ENCODE data around the gene USPL1. TPM values are rescaled to one million over a fixed set of nuclear protein-coding genes. Genes with fewer than 3 reads are reported as not detected.
"Not testable (repeated sequence)": the region's sequence is repeated elsewhere in the genome, so short reads cannot be mapped to it uniquely, and the experiment has no call there.

USPL1 gene
- polyA plus RNA-seq, 1 donor: 17.2 TPM

DNA sequence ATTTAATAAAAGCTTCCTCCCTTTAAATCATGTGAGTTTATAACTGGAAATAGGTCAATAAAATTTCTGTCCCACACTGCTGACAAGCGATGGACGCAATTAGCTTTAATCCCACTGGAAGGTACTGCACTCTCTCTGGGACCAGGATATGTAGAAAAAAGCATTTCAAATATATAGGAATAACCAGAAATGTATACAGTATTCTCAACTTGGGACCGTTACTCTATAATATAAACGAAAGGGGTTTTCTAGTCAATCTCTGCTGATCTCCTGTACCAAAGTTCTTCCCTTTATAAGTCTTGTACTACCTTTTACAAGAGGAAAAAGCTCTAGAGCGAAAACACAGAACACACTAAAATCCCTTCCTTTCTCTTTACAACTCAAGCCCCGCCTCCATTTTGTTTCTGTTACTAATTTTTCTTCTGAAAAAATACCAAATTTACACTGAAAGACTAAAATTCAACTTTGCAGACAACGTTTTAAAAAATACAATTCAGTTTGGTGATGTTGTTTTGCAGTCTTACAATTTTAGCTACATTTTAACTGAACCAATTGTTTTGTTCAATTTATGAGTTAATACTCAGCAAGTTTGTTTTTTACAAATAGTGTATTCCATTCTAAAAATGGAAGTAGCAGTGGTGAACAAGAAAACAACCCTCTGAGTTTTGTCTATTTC, 1.7 kb upstream of the USPL1 start:
- DNase-seq (ENCODE audit: low read depth): no peak

DNA sequence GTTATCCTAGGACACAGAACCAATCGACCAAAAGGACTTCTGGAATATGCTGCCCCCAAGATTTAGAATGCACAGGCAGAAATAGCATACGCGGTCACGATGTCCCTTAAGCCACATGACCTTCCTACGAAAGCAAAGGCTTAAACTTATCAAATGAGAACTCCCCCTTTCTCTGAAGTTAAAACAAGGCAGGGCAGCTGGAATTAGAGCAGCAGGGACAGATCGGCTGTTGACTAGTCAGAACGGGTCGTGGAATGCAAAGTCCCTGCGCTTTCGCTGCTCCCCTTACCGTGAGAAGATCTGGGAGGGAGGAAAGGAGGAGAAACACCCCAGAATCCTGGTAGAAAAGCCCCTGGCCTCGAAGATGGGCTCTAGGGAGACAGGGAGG, 799 bp upstream of the USPL1 start:
- DNase-seq (ENCODE audit: low read depth): peak; percentile 94

DNA sequence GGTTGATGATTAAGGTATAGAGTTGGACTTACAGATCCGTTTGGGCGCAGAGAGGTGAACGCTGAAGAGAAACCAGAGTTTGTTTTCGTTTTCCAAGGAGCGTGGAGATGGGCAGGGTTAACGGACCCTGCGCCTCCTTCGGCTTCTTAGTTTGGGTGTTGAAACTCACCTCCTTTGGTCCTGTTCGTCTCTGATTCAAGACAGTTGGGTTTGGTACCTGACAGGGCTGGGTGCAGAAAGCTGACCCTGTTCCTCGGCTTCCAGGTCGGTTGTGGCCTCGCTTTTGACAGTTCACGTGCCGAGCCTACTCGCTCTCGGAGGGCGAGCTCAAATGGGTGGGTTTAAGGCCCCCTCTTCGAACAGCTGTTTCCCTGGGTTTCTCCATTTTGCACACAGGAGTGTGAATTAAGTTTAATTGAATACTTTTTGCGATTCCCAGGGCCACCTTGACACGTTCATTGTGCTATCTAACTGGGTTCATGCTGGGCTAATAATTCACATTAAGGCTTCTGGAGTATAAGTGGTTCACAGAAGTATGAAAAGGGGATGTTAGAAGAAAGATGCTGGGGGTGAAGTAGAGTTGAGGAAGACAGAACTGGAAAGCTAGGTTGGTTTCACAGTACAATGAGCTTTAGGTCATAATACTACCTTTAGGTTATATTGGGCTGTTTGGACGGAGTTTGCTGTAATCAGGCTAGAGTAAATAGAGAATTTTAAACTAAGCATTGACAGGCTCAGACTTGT, 638 bp downstream of the USPL1 start:
- DNase-seq (ENCODE audit: low read depth): no peak

DNA sequence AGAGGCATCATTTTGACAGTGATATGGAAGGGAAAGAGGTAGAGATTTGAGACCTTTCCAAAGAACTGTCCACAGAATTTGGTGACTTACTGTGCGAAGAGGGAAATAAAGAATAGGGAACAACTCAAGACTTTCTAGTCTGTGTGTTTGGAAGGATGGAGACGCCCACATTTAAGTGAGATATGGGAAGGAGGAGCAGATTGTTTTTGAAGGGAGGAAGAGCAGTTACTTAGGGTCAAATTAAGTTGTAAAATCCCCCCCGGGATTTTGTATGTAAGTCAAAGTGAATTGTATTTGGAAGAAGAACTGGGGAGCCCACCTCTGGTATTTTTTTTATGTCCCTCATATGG, 1.2 kb downstream of the USPL1 start:
- DNase-seq (ENCODE audit: low read depth): no peak

DNA sequence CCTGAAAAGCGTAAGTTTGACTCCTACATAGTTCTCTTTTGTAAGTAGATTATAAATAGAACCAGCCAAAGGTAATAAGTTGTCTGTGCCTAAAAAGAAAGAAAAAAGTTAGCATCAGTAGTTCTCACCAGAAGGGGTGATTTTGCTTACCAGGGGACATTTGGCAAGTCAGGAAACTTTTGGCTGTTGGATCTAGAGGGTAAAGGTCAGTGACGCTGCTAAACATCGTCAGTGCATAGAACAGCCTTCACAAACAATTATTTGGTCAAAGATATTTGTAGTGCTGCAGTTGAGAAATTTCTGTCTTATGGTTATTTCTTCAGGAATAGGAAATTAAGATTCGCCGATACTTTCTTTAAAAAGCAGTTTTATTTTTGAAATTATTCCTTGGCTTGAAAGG, 2.0 kb downstream of the USPL1 start:
- no peak for DNase-seq (ENCODE audit: low read depth)

DNA sequence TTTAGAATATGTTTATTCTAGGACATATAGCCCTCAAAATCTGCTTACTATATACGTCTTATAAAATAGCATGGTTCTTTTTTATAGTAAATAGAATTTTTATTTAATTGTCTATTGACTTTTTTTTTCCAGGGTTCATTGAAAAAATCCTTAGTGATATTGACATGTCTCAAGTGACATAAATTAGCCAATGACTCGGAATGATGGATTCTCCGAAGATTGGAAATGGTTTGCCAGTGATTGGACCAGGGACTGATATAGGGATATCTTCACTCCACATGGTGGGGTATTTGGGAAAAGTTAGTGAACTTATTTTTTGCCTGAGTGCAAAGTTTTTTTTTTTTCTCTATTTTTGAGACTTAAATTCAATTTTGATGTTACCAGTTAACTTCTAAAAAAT, 3.2 kb downstream of the USPL1 start:
- DNase-seq (ENCODE audit: low read depth): no peak

DNA sequence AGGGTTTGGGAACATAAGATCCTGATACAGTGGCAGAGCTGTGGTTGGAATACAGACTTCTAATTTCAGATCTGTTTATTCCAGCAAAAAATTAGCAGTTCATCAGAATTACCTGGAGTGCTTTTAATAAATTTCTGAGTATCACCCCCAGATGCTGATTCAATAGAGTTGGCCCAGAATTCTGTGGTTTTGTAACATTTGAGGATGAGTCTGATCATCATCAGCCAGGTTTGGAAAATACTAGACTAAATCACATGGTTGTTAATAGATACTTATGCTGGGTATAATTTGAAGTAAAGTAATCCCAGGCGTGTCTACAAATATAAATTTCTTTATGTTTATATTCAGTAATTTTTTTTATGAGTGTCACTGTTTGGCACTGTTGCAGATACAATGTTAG, 4.8 kb downstream of the USPL1 start:
- DNase-seq (ENCODE audit: low read depth): no peak

DNA sequence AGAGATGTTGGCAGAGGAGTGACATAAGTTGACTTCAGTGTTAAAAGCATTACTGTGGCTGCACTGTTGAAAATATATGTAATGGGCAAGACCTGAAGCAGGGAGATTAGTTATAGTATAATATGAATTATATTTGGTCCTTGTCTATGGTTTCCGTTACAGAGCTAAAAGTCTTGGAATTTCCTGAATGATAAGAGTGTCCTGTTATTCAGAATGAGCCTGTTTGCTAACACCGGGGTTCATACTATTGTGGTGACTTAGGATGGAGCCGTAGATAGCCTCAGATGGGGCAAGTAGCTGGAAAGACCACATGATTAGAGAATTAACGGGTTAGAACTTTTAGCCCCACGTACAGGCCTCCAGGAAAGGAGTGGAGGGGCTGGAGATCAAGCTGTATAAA, 5.7 kb downstream of the USPL1 start:
- DNase-seq (ENCODE audit: low read depth): no peak

DNA sequence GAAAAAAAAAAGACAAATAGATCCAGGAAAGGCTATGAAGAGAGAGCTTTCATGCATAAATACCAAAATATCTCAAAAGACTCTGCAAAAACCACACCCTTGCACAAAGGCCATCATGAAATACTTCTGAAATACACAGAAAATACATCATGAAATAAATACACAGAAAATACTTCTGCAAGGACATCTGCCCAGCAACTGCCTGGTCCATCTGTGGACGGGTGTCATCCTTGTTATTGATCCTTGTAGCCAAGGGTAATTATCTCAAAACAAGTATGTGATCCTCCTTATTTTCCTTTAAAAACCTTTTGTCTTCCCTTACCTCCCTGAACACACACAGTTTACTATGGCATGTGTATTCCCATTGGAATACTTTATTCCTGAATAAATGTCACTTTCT, 6.9 kb downstream of the USPL1 start:
- DNase-seq (ENCODE audit: low read depth): no peak

DNA sequence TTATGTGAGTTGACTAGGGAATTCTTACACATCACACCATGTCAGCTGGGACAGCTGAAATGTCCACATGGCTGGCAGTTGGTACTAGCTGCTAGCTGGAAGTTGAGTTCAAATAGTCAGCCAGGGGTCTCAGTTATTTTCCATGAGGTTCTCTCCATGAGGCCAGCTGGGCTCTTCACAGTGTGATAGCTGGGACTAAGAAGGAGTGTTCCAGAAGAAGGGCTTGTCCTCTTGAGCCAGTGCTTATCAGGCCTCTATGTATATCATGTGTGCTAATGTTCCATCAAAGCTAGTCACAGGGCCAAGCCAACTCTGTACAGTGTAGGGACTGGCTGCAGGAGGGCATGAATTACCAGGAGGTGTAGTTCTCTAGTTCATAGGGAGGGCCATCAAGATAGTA, 11.8 kb downstream of the USPL1 start:
- DNase-seq (ENCODE audit: low read depth): no peak

DNA sequence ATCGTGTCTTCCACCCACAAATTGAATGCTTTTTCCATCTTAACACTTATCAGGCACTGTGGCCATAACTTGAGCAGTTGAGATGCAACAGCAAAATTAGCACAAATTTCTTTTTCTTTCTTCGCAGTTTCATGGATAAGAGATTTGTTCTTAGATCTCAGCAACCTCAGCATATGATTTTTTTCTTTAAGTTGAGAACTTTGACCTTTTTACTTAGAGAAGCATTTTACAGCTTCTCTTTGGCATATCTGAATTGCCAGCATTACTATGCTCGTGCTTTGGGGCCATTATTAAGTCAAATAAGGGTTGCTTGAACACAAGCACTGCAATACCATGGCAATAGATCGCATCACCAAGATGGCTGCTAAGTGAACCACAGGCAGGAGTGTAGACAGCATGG, 16.1 kb downstream of the USPL1 start:
- no peak for DNase-seq (ENCODE audit: low read depth)

DNA sequence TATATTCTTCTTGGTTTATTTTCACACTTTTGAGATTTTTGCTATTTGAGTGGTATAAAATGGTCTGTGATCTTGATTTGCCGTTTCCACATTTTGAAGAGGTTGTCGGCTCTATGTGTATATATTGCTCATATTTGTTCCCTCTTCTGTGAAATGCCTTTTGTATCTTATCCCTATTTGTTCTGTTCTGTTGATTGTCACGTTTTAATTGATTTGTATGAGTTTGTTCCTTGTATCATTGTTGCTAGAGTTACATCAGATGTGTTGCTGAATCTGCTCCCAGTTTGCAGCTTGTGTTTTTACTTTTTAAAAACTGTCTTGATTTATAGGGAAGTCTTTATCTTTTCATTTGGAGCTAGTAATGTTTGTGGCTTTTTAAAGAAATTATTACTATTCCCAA, 17.1 kb downstream of the USPL1 start:
- DNase-seq (ENCODE audit: low read depth): no peak

DNA sequence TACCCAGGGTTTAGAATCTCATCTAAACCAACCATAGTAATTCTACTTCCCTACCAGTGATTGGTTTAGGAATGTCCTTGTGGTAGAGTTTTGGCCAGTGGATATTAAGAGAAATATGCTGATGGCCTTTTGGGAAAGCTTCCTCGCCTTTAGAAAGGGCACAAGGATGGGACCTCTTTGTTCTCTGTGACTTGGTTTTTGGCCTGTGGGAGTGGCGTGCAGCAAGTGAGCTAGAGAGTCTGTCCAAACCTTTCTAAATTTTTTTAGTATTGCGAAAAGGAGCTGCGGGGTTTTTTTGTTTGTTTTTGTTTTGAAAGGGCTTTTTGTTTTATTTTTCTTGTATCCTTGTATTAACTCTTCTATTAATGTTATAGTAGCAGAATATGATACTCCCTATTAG, 20.6 kb downstream of the USPL1 start:
- DNase-seq (ENCODE audit: low read depth): no peak

DNA sequence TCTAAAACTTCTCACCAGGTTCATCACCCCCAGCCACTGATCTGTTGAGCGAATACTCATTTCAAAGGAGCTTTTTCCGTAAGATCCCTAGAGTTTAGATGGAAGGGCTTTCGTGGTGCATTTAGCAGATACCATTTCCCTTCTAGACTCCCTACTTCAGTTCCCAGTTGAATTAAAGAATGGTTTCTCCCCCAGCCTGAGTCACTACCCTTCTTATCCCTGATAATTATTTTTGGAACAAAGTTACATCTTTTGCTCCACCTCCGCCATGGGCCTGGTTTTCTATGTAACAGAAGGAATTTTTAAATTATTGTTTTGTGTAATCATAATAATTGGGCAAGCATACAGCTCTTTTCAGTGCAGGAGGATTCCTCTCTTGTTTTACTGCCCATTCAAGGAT, 22.0 kb downstream of the USPL1 start:
- DNase-seq (ENCODE audit: low read depth): no peak

DNA sequence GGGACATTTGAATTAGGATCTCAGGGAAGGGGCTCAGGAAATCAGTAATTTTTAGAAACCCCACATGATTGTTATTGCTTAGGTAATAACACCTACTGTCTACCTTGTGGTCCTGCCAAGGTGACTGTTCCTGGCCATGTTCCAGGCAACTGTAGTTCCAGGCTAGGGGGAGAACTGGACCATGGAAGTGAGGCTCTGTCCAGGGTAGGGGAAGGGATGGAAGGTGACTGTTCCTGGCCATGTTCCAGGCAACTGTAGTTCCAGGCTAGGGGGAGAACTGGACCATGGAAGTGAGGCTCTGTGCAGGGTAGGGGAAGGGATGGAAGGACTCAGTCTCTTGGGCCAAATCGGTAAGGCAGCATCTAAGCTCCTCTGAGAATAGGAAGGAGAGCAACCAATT, 23.5 kb downstream of the USPL1 start:
- not testable (repeated sequence) for DNase-seq (ENCODE audit: low read depth)

DNA sequence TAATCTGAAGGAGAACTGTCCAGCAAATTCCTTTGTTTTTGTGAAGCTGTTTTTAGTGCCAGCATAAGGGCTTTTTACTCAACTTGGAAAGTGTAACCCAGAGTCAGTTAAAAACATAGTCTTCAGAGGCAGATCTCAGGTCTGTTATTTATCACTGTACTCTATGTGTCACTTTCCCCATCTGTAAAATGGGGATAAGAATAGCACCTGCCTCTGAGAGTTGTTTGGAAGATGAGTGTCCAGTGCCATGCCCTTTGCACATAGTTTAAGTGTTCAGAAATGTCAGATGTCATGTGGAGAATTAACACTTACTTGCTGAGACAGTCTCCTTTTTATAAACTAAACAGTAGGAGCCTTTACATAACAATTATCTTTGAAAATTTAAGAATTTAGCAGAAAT, 27.9 kb downstream of the USPL1 start:
- no peak for DNase-seq (ENCODE audit: low read depth)

DNA sequence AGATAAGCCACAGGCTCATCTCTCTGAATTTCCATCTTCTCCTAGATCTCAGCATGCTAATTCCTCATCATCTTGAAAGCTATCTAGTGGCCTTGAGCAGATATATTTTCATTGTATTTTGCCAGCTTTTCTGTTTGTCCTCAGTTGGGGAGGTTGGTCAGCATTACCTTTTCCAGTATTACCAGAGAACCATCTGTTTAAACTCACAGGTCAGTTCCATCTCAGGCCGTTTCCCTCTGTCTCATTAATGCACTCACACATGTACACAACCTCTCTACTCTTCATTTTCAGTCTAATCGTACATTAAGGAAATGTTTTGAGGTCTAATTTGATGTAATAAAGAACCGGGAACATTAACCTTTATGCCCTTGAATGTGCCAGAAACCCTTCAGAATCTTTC, 29.7 kb downstream of the USPL1 start:
- no peak for DNase-seq (ENCODE audit: low read depth)

DNA sequence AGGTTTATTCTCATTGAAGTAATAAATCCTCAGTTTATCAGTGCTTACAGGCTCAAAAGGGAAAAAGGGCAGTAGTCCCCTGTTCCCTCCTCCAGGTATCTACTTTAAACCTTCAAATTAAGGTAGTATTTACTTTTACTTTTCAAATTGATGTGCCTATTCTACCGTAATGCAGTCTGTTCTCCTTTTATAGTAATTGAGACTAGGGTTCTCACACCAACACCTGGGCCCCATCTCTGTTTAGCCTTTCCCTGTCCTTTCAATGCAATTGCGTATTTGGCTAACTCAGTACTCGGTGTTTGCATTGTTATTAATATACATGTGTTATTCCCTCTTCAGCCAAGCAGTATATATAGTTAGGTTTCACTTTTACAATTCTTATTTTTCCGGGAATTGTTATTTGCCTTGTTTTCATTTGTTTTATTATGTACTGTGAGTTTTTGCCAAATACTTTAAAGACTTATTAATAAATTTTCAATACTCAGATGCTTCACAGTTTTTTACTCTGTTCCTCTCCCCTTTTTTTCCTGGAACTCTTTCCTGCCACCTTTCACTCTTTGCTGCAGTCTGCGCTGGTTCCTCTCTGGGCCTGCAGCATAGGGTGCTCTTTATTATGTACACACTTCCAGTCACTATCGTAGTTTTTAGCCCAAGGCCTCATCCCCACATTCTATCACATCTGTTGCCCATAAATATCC, 30.3 kb downstream of the USPL1 start:
- no peak for DNase-seq (ENCODE audit: low read depth)

DNA sequence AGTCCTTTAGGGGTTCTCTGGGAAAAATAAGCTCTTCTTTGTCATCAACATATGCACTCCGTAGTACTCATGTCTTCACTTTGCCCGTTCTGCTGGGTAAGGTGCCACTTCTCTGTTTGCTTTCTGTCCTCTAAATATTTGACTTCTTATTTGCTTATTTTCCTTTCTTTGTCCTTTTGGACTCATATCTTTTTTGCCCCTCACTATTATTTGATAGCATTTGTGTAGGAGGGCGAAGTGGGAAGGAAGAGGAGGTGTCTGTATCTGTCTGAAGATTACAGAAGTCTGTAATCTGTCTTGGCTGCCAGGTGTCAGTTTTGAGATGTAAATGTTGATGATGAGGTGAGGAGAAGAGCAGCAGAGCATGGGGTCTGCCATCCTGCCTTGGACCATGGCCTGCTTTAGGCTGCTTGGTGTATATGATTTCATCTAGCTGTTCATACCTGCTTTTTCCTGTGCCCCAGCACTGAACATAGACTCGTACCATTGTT, 30.8 kb downstream of the USPL1 start:
- DNase-seq (ENCODE audit: low read depth): no peak

DNA sequence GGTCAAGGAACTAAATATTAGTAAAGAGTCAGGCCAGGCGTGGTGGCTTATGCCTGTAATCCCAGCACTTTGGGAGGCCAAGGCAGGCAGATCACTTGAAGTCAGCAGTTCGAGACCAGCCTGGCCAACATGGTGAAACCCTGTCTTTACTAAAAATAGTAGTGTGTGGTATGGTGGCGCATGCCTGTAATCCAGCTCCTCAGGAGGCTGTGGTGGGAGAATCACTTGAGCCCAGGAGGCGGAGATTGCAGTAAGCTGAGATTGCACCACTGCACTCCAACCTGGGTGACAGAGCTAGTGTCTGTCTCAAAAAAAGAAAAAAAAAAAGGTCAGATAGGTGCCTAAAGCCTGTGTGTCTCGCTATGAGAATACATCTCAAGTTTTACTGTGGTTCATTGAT, 33.9 kb downstream of the USPL1 start:
- DNase-seq (ENCODE audit: low read depth): not testable (repeated sequence)

DNA sequence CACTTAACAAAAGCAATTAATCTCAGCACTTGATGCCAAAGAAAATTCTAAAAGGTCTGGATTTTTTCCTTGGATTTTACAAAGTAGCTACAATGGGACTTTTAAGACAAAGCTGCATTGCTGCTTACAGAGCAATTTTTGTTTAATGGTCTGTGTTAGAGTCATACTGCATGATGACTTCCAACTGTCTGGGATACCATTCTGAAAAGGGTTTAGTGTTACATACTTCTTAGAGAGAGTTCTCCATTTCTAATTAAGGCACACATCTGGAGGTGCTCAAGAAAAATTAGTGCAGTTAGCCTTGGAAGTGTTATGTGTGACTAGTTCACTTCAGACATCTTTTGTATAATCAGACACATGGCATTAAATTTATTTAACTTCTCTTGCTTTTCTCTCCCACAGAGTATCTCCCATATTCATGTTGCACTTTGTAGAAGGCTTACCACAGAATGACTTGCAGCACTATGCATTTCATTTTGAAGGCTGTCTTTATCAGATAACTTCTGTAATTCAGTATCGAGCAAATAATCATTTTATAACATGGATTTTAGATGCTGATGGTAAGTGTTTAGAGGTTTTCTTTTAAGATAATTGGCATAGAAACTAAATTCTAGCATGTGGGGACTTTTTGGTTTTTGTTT, 35.1 kb downstream of the USPL1 start:
- DNase-seq (ENCODE audit: low read depth): no peak

DNA sequence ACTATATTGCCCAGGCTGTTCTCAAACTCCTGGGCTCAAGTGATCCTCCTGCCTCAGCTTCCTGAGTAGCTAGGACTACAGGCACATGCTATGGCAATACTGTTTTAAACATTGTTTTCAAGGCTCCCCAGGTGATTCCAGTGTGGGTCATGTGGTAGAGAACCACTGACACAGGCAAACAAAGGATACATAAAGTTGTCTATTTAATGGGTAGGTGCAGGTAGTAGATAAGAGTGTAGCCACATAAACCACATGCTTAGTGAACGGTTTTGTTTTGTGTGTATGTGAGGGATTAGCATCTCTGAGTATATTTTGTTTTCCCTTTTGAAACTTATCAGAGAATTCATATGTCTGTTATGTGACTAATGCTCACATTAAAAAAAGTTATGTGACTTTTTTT, 36.7 kb downstream of the USPL1 start:
- DNase-seq (ENCODE audit: low read depth): no peak

DNA sequence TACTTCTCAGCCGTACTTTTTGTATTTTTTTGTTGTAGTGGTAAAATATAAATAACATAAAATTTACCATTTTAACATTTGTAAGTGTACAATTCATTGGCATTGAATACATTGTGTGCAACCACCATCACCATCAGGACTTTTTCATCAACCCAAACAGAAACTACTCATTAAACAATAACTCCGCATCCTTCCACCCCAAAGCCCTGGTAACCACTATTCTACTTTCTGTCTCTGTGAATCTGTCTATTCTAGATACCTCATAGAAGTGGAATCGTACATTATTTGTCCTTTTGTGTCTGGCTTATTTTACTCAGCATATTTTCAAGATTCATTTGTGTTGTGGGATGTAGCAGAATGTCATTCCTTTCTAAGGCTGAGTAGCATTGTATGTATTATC, 38.5 kb downstream of the USPL1 start:
- no peak for DNase-seq (ENCODE audit: low read depth)

All from forelimb muscle (tissue), 1 donor.